SU-DHL-6 (cell line): ENCODE measurements around the gene HS3ST4.

ENCODE experiments used
- H2AFZ ChIP-seq: fragments of 200-600 bp; sonication (generic); 2 replicates; pipeline ENCODE4 v1.6.1; 2014; ENCODE audit warnings: low read depth, mild to moderate bottlenecking, moderate library complexity, mixed read lengths, antibody characterized with exemption, low read length; ENCODE audit not compliant: severe bottlenecking
- H3F3A ChIP-seq: fragments of 200-600 bp; shearing (Covaris generic); 2 replicates; pipeline ENCODE4 v1.6.0; 2016; ENCODE audit warnings: antibody characterized with exemption, mild to moderate bottlenecking; ENCODE audit not compliant: insufficient read depth
- H3K27ac ChIP-seq: fragments of 200-600 bp; sonication (generic); 2 replicates; pipeline ENCODE4 v1.5.1; 2016; ENCODE audit warnings: low read depth, mild to moderate bottlenecking, low read length, moderate library complexity, mixed read lengths
- H3K27me3 ChIP-seq: fragments of 200-600 bp; sonication (generic), shearing (Covaris generic); 2 replicates; pipeline ENCODE4 v1.6.0; 2014; ENCODE audit warnings: mild to moderate bottlenecking, low read length
- H3K36me3 ChIP-seq: fragments of 200-600 bp; sonication (generic); 2 replicates; pipeline ENCODE4 v1.6.1; 2014; ENCODE audit warnings: mild to moderate bottlenecking, low read length, mixed read lengths
- H3K4me2 ChIP-seq: fragments of 300-600, 200-600 bp; shearing (Covaris generic), sonication (generic); 2 replicates; pipeline ENCODE4 v1.6.0; 2014; ENCODE audit warnings: low read length, low read depth, mild to moderate bottlenecking; ENCODE audit not compliant: poor library complexity, severe bottlenecking
- H3K4me3 ChIP-seq: fragments of 200-600 bp; sonication (generic); 2 replicates; pipeline ENCODE4 v1.5.1; 2014; ENCODE audit warnings: antibody characterized with exemption, low read length, mild to moderate bottlenecking, mixed read lengths; ENCODE audit not compliant: insufficient read depth, poor library complexity, severe bottlenecking
- H3K79me2 ChIP-seq: fragments of 200-600 bp; sonication (generic); 2 replicates; pipeline ENCODE4 v1.6.1; 2014; ENCODE audit warnings: mild to moderate bottlenecking, low read length, moderate library complexity; ENCODE audit not compliant: insufficient read depth
- H3K9ac ChIP-seq: fragments of 200-600 bp; sonication (generic); 2 replicates; pipeline ENCODE4 v1.7.0; 2014; ENCODE audit warnings: mild to moderate bottlenecking, low read length
- H3K9me2 ChIP-seq: fragments of 200-600 bp; sonication (generic); replicated peaks from 2 replicates; pipeline ENCODE4 v1.6.1; 2014; ENCODE audit warnings: low read length; ENCODE audit not compliant: insufficient read depth
- H3K9me3 ChIP-seq: fragments of 200-600 bp; sonication (generic); 2 replicates; pipeline ENCODE4 v1.6.1; 2014; ENCODE audit warnings: low read length, mixed read lengths; ENCODE audit not compliant: insufficient read depth
- H4K20me1 ChIP-seq: fragments of 200-600 bp; sonication (generic); 2 replicates; pipeline ENCODE4 v1.6.1; 2014; ENCODE audit warnings: low read depth, mild to moderate bottlenecking, antibody characterized with exemption, low read length, moderate library complexity, mixed read lengths
- EZH2phosphoT487 ChIP-seq: fragments of 200-600 bp; sonication (generic), shearing (Covaris generic); conservative IDR thresholded peaks from 2 replicates; pipeline ENCODE4 v1.6.1; 2018; ENCODE audit warnings: mild to moderate bottlenecking, antibody characterized with exemption, low read length, moderate library complexity, mixed read lengths
- TF ChIP-seq, protein P1 (sequence below): fragments of 200-600 bp; sonication (generic); IDR thresholded peaks from one replicate; pipeline ENCODE4 v1.5.1; 2017; ENCODE audit warnings: antibody characterized with exemption, mild to moderate bottlenecking, low read length, moderate library complexity; ENCODE audit not compliant: insufficient read depth, poor library complexity, severe bottlenecking

The HS3ST4 gene

GRCh38 chr16:26016989-26017388 is 325.2 kb downstream of the HS3ST4 start:
- Histone ChIP-seq H3K36me3 (no peaks in the 10 kb centered on the region), H3K4me2 (no peak overlapping the region), H3K4me3 (no peak overlapping the region), H3K79me2 (no peaks in the 10 kb centered on the region), H3K9ac (no peak overlapping the region), H3K9me3 (no peaks in the 10 kb centered on the region), H3K27ac (no peak overlapping the region), H3K9me2 (no peaks in the 10 kb centered on the region), H3K27me3 (no peaks in the 10 kb centered on the region), H2AFZ (no peak overlapping the region), H4K20me1 (no peaks in the 10 kb centered on the region), H3F3A (no peaks in the 10 kb centered on the region)
- TF ChIP-seq EZH2phosphoT487 = no peak
- TF ChIP-seq, protein P1, sequence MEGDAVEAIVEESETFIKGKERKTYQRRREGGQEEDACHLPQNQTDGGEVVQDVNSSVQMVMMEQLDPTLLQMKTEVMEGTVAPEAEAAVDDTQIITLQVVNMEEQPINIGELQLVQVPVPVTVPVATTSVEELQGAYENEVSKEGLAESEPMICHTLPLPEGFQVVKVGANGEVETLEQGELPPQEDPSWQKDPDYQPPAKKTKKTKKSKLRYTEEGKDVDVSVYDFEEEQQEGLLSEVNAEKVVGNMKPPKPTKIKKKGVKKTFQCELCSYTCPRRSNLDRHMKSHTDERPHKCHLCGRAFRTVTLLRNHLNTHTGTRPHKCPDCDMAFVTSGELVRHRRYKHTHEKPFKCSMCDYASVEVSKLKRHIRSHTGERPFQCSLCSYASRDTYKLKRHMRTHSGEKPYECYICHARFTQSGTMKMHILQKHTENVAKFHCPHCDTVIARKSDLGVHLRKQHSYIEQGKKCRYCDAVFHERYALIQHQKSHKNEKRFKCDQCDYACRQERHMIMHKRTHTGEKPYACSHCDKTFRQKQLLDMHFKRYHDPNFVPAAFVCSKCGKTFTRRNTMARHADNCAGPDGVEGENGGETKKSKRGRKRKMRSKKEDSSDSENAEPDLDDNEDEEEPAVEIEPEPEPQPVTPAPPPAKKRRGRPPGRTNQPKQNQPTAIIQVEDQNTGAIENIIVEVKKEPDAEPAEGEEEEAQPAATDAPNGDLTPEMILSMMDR = no peak

- Histone ChIP-seq H3K9me3 (no peaks in the 10 kb centered on the region), H3K27ac (no peak overlapping the region), H3K4me2 (no peak overlapping the region), H2AFZ (no peak overlapping the region), H3K27me3 (no peaks in the 10 kb centered on the region), H3F3A (no peaks in the 10 kb centered on the region), H3K36me3 (no peaks in the 10 kb centered on the region), H4K20me1 (no peaks in the 10 kb centered on the region), H3K4me3 (no peak overlapping the region), H3K79me2 (no peaks in the 10 kb centered on the region), H3K9ac (no peak overlapping the region), H3K9me2 (no peaks in the 10 kb centered on the region)
- TF ChIP-seq, protein P1 = no peak
- no peak for TF ChIP-seq EZH2phosphoT487
These were observed 327.9 kb downstream of the HS3ST4 start for GRCh38 chr16:26019381-26020242.

GRCh38 chr16:26026709-26027450 is 335.1 kb downstream of the HS3ST4 start:
- H2AFZ ChIP-seq = no peak overlapping the region
- no peaks in the 10 kb centered on the region for H3K9me3 ChIP-seq
- H3K79me2 ChIP-seq = no peaks in the 10 kb centered on the region
- no peak overlapping the region for H3K4me3 ChIP-seq
- H3K36me3 ChIP-seq = no peaks in the 10 kb centered on the region
- no peak overlapping the region for H3K27ac ChIP-seq
- H3K27me3 ChIP-seq = no peaks in the 10 kb centered on the region
- H3K9ac ChIP-seq = no peak overlapping the region
- no peaks in the 10 kb centered on the region for H3F3A ChIP-seq
- no peak overlapping the region for H3K4me2 ChIP-seq
- no peaks in the 10 kb centered on the region for H4K20me1 ChIP-seq
- no peak for TF ChIP-seq EZH2phosphoT487
- TF ChIP-seq, protein P1 = no peak
- no peaks in the 10 kb centered on the region for H3K9me2 ChIP-seq
